Neuron (in vitro differentiated cells): ENCODE results near the gene MICU2.
A peak's percentile ranks its signal among the peaks of the same experiment; 100 is the strongest.
"Not testable (repeated sequence)": the region's sequence is repeated elsewhere in the genome, so short reads cannot be mapped to it uniquely, and the experiment has no call there.

Experiments used
- H2AFZ ChIP-seq: one replicate; pipeline ENCODE4 v1.6.1; 2013; ENCODE audit warnings: low read depth, mild to moderate bottlenecking, inconsistent platforms, low read length, moderate library complexity
- H3K27me3 ChIP-seq: one replicate; pipeline ENCODE4 v1.6.1; 2013; ENCODE audit warnings: low read length; ENCODE audit not compliant: insufficient read depth
- H3K36me3 ChIP-seq: one replicate; pipeline ENCODE4 v1.6.1; 2013; ENCODE audit warnings: low read length; ENCODE audit not compliant: insufficient read depth
- H3K4me1 ChIP-seq: one replicate; pipeline ENCODE4 v1.6.1; 2013; ENCODE audit warnings: low read length; ENCODE audit not compliant: insufficient read depth
- H3K4me3 ChIP-seq: 2 replicates; pipeline ENCODE4 v1.5.1; 2013; ENCODE audit warnings: mild to moderate bottlenecking, low read length, moderate library complexity
- H3K9me3 ChIP-seq: one replicate; pipeline ENCODE4 v1.6.1; 2013; ENCODE audit warnings: low read length

Gene MICU2

GRCh38 chr13:21615427-21615826 is 11.5 kb upstream of the MICU2 start:
- Histone ChIP-seq H3K4me1 (peaks cover 9% of the 10 kb centered on the region), H3K9me3 (no peaks in the 10 kb centered on the region), H3K27me3 (no peaks in the 10 kb centered on the region), H3K4me3 (no peak overlapping the region), H2AFZ (no peak overlapping the region), H3K36me3 (no peaks in the 10 kb centered on the region)

- H2AFZ ChIP-seq = no peak overlapping the region
- no peaks in the 10 kb centered on the region for H3K9me3 ChIP-seq
- no peak overlapping the region for H3K4me3 ChIP-seq
- H3K36me3 ChIP-seq = no peaks in the 10 kb centered on the region
- H3K4me1 ChIP-seq = peaks cover 9% of the 10 kb centered on the region
- no peaks in the 10 kb centered on the region for H3K27me3 ChIP-seq
Observed at GRCh38 chr13:21613791-21614190, 9.8 kb upstream of the MICU2 start.

GRCh38 chr13:21611385-21611784 is 7.4 kb upstream of the MICU2 start:
- no peaks in the 10 kb centered on the region for H3K27me3 ChIP-seq

GRCh38 chr13:21610687-21611086 is 6.7 kb upstream of the MICU2 start:
- H3K36me3 ChIP-seq = no peaks in the 10 kb centered on the region
- no peak overlapping the region for H3K4me3 ChIP-seq
- no peaks in the 10 kb centered on the region for H3K27me3 ChIP-seq

More at GRCh38 chr13:21611385-21611784, 7.4 kb upstream of the MICU2 start:
- no peaks in the 10 kb centered on the region for H3K9me3 ChIP-seq
- H2AFZ ChIP-seq = no peak overlapping the region
- H3K4me1 ChIP-seq = peaks cover 8% of the 10 kb centered on the region
- H3K4me3 ChIP-seq = no peak overlapping the region
- H3K36me3 ChIP-seq = no peaks in the 10 kb centered on the region

GRCh38 chr13:21608961-21609360 is 5.0 kb upstream of the MICU2 start:
- H2AFZ ChIP-seq = no peak overlapping the region
- peaks cover 9% of the 10 kb centered on the region for H3K4me1 ChIP-seq
- no peaks in the 10 kb centered on the region for H3K27me3 ChIP-seq
- H3K9me3 ChIP-seq = no peaks in the 10 kb centered on the region
- no peaks in the 10 kb centered on the region for H3K36me3 ChIP-seq
- H3K4me3 ChIP-seq = no peak overlapping the region

More at GRCh38 chr13:21610687-21611086, 6.7 kb upstream of the MICU2 start:
- Histone ChIP-seq H2AFZ (no peak overlapping the region), H3K9me3 (no peaks in the 10 kb centered on the region), H3K4me1 (peaks cover 9% of the 10 kb centered on the region)

GRCh38 chr13:21606796-21607195 is 2.8 kb upstream of the MICU2 start:
- Histone ChIP-seq H3K27me3 (no peaks in the 10 kb centered on the region), H3K4me3 (no peak overlapping the region), H2AFZ (peak overlapping the region; percentile 48)

GRCh38 chr13:21606251-21606650 is 2.3 kb upstream of the MICU2 start:
- Histone ChIP-seq H2AFZ (peak overlapping the region; percentile 48), H3K4me3 (no peak overlapping the region), H3K36me3 (peaks cover 3% of the 10 kb centered on the region), H3K9me3 (no peaks in the 10 kb centered on the region), H3K4me1 (peaks cover 9% of the 10 kb centered on the region), H3K27me3 (no peaks in the 10 kb centered on the region)

More at GRCh38 chr13:21606796-21607195, 2.8 kb upstream of the MICU2 start:
- Histone ChIP-seq H3K9me3 (no peaks in the 10 kb centered on the region), H3K4me1 (peaks cover 9% of the 10 kb centered on the region), H3K36me3 (no peaks in the 10 kb centered on the region)

GRCh38 chr13:21596722-21597121 is 7.2 kb downstream of the MICU2 start:
- H2AFZ ChIP-seq = no peak overlapping the region
- no peaks in the 10 kb centered on the region for H3K4me1 ChIP-seq
- H3K36me3 ChIP-seq = peaks cover 6% of the 10 kb centered on the region
- no peak overlapping the region for H3K4me3 ChIP-seq
- H3K9me3 ChIP-seq = no peaks in the 10 kb centered on the region
- no peaks in the 10 kb centered on the region for H3K27me3 ChIP-seq

GRCh38 chr13:21595546-21595822 is 8.5 kb downstream of the MICU2 start:
- Histone ChIP-seq H3K9me3 (no peaks in the 10 kb centered on the region), H3K36me3 (no peaks in the 10 kb centered on the region), H3K4me3 (no peak overlapping the region), H3K4me1 (no peaks in the 10 kb centered on the region), H2AFZ (no peak overlapping the region), H3K27me3 (no peaks in the 10 kb centered on the region)

GRCh38 chr13:21594715-21595545 is 9.0 kb downstream of the MICU2 start:
- H3K9me3 ChIP-seq = no peaks in the 10 kb centered on the region
- H3K27me3 ChIP-seq = no peaks in the 10 kb centered on the region
- H2AFZ ChIP-seq = no peak overlapping the region
- H3K4me3 ChIP-seq = no peak overlapping the region
- no peaks in the 10 kb centered on the region for H3K36me3 ChIP-seq
- no peaks in the 10 kb centered on the region for H3K4me1 ChIP-seq

GRCh38 chr13:21590665-21591456 is 13.1 kb downstream of the MICU2 start:
- not testable (repeated sequence) for H3K4me1 ChIP-seq, H3K36me3 ChIP-seq, H3K9me3 ChIP-seq, H3K27me3 ChIP-seq, H2AFZ ChIP-seq, H3K4me3 ChIP-seq

GRCh38 chr13:21590231-21590630 is 13.7 kb downstream of the MICU2 start:
- no peaks in the 10 kb centered on the region for H3K27me3 ChIP-seq
- no peaks in the 10 kb centered on the region for H3K9me3 ChIP-seq
- no peak overlapping the region for H2AFZ ChIP-seq
- no peaks in the 10 kb centered on the region for H3K36me3 ChIP-seq
- H3K4me1 ChIP-seq = no peaks in the 10 kb centered on the region
- H3K4me3 ChIP-seq = no peak overlapping the region

- H3K27me3 ChIP-seq, H3K4me3 ChIP-seq, H3K4me1 ChIP-seq, H2AFZ ChIP-seq, H3K9me3 ChIP-seq, H3K36me3 ChIP-seq: not testable (repeated sequence)
Observed at GRCh38 chr13:21589510-21589909, 14.5 kb downstream of the MICU2 start.
